A673 (cell line): ENCODE data around the gene TCF12. TPM values are rescaled to one million over a fixed set of nuclear protein-coding genes. Genes with fewer than 3 reads are reported as not detected.

ENCODE experiments used
- BruUV-seq: library from RNA; stranded (reverse); fragments of 400-500 nt; replicated peaks from 2 replicates; lab custom pipeline; 2021; lab: Mats Ljungman, UMichigan
- CTCF ChIA-PET: fragments of 300-600 bp; sonication (Branson Sonifier 250); formaldehyde crosslinking; loops from one replicate; lab custom pipeline; 2022; ENCODE audit warnings: antibody characterized with exemption; lab: Charles Lee
- POLR2A ChIA-PET: fragments of 300-600 bp; sonication (Branson Sonifier 250); formaldehyde crosslinking; loops from one replicate; lab custom pipeline; 2022; ENCODE audit warnings: antibody characterized with exemption; ENCODE audit not compliant: low non-redundant PET; lab: Charles Lee
- DNase-seq: peaks from one replicate; pipeline ENCODE4 v3.0.0-alpha.2; 2015; ENCODE audit warnings: low spot score
- H3K27ac ChIP-seq: fragments of 200-600 bp; sonication (generic); 2 replicates; pipeline ENCODE4 v1.5.1; 2016; ENCODE audit warnings: mixed run types, low read depth, mild to moderate bottlenecking, mixed read lengths, antibody characterized with exemption, low read length; ENCODE audit not compliant: poor library complexity, severe bottlenecking
- H3K27me3 ChIP-seq: fragments of 200-600 bp; sonication (generic); replicated peaks from 2 replicates; pipeline ENCODE4 v1.6.1; 2017; ENCODE audit warnings: mixed run types, low read depth, mild to moderate bottlenecking, mixed read lengths, antibody characterized with exemption, low read length; ENCODE audit not compliant: insufficient read depth, poor library complexity
- H3K36me3 ChIP-seq: fragments of 200-600 bp; sonication (generic); 2 replicates; pipeline ENCODE4 v1.6.1; 2016; ENCODE audit warnings: mixed run types, mild to moderate bottlenecking, mixed read lengths, antibody characterized with exemption, low read length; ENCODE audit not compliant: insufficient read depth, poor library complexity, severe bottlenecking
- H3K4me1 ChIP-seq: fragments of 200-600 bp; sonication (generic); 2 replicates; pipeline ENCODE4 v1.6.1; 2017; ENCODE audit warnings: mixed run types, mild to moderate bottlenecking, mixed read lengths, antibody characterized with exemption, low read length; ENCODE audit not compliant: insufficient read depth, poor library complexity, severe bottlenecking
- H3K4me3 ChIP-seq: fragments of 200-600 bp; sonication (generic); 2 replicates; pipeline ENCODE4 v1.5.1; 2016; ENCODE audit warnings: low read depth, mixed run types, mild to moderate bottlenecking, mixed read lengths, low read length; ENCODE audit not compliant: poor library complexity, severe bottlenecking
- H3K9me3 ChIP-seq: fragments of 200-600 bp; sonication (generic); 2 replicates; pipeline ENCODE4 v1.6.1; 2016; ENCODE audit warnings: mixed run types, low read depth, mild to moderate bottlenecking, mixed read lengths, antibody characterized with exemption, low read length; ENCODE audit not compliant: poor library complexity, severe bottlenecking
- EZH2 ChIP-seq: fragments of 200-600 bp; sonication (generic); IDR thresholded peaks from 2 replicates; pipeline ENCODE4 v1.6.1; 2017; ENCODE audit warnings: borderline replicate concordance, low read depth, mild to moderate bottlenecking, mixed read lengths, antibody characterized with exemption, low read length; ENCODE audit not compliant: poor library complexity, severe bottlenecking
- intact Hi-C: fragments of 100-400 bp; cut with micrococcal nuclease; formaldehyde crosslinking; loops from one replicate; pipeline ENCODE4 v1.10.0; 2022; ENCODE audit not compliant: unreplicated experiment
- total RNA-seq: library from RNA; stranded (reverse); gene quantifications from 2 replicates; pipeline ENCODE4 v1.2.3, GENCODE V29; 2021
- TF ChIP-seq, protein P1 (sequence below): fragments of 300-800, 200-600 bp; sonication (generic); conservative IDR thresholded peaks from 2 replicates; pipeline ENCODE4 v1.5.1; 2017; ENCODE audit warnings: low read depth, mild to moderate bottlenecking, antibody characterized with exemption, low read length, moderate library complexity, mixed read lengths

The TCF12 gene
- total RNA-seq, 1 experiment from 2014 or later: 351 TPM

DNA sequence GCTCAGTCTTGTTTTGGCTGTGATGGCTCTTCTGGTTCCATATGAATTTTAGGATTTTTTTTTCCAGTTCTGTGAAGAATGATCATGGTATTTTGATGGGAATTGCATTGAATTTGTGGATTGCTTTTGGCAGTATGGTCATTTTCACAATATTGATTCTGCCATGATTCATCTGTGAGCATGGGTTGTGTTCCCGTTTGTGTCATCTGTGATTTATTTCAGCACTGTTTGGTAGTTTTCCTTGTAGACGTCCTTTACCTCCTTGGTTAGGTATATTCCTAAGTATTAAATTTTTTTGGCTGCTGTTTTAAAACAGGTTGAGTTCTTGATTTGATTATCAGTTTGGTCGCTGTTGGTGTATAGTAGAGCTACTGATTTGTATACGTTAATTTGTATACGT lies 18.5 kb downstream of the TCF12 start:
- H3K4me3 ChIP-seq: no peak overlapping the region
- H3K36me3 ChIP-seq: peaks cover 9% of the 10 kb centered on the region
- H3K27me3 ChIP-seq: no peaks in the 10 kb centered on the region
- intact Hi-C loops: no loop called here
- H3K9me3 ChIP-seq: no peaks in the 10 kb centered on the region
- CTCF ChIA-PET: no interaction called here
- H3K27ac ChIP-seq: no peak overlapping the region
- H3K4me1 ChIP-seq: peaks cover 15% of the 10 kb centered on the region
- no TSS peak for BruUV-seq
- no peak for DNase-seq
- TF ChIP-seq, protein P1, sequence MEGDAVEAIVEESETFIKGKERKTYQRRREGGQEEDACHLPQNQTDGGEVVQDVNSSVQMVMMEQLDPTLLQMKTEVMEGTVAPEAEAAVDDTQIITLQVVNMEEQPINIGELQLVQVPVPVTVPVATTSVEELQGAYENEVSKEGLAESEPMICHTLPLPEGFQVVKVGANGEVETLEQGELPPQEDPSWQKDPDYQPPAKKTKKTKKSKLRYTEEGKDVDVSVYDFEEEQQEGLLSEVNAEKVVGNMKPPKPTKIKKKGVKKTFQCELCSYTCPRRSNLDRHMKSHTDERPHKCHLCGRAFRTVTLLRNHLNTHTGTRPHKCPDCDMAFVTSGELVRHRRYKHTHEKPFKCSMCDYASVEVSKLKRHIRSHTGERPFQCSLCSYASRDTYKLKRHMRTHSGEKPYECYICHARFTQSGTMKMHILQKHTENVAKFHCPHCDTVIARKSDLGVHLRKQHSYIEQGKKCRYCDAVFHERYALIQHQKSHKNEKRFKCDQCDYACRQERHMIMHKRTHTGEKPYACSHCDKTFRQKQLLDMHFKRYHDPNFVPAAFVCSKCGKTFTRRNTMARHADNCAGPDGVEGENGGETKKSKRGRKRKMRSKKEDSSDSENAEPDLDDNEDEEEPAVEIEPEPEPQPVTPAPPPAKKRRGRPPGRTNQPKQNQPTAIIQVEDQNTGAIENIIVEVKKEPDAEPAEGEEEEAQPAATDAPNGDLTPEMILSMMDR: no peak
- TF ChIP-seq EZH2: no peak
- POLR2A ChIA-PET: no interaction called here

GRCh38 chr15:56939257-56939656 lies 20.8 kb downstream of the TCF12 start:
- intact Hi-C loops: no loop called here
- ChIA-PET CTCF (no interaction called here), POLR2A (no interaction called here)
- no TSS peak for BruUV-seq
- H3K27ac ChIP-seq: no peak overlapping the region
- H3K4me3 ChIP-seq: no peak overlapping the region
- no peak for TF ChIP-seq EZH2
- TF ChIP-seq, protein P1: no peak
- no peaks in the 10 kb centered on the region for H3K9me3 ChIP-seq
- H3K27me3 ChIP-seq: no peaks in the 10 kb centered on the region
- no peak for DNase-seq
- peaks cover 24% of the 10 kb centered on the region for H3K4me1 ChIP-seq
- H3K36me3 ChIP-seq: peaks cover 9% of the 10 kb centered on the region

- no peak for DNase-seq
- Histone ChIP-seq H3K9me3 (peaks cover 5% of the 10 kb centered on the region), H3K36me3 (peaks cover 7% of the 10 kb centered on the region), H3K27ac (no peak overlapping the region), H3K4me3 (no peak overlapping the region), H3K4me1 (peaks cover 24% of the 10 kb centered on the region), H3K27me3 (no peaks in the 10 kb centered on the region)
- intact Hi-C loops: no loop called here
- BruUV-seq: no TSS peak
- ChIA-PET POLR2A (no interaction called here), CTCF (interaction anchor here (0.7 kb wide), 1 partner anchor 182 kb away, joined by 3 read pairs; no protein-coding TSS in a partner anchor)
- TF ChIP-seq, protein P1: no peak
- no peak for TF ChIP-seq EZH2
Observed at GRCh38 chr15:56940388-56940787, 21.9 kb downstream of the TCF12 start.
